GM18517 (cell line): ENCODE measurements around the gene CHRNA9.
"Not testable (repeated sequence)": the region's sequence is repeated elsewhere in the genome, so short reads cannot be mapped to it uniquely, and the experiment has no call there.

ENCODE experiments used
- ATAC-seq: cut with Tn5 transposase; IDR thresholded peaks from one replicate; pipeline ENCODE4 v1.9.1; 2021; ENCODE audit warnings: mild to moderate bottlenecking, moderate library complexity; ENCODE audit not compliant: unreplicated experiment

The CHRNA9 gene

GRCh38 chr4:40334591-40335524 is at the start of gene CHRNA9:
Gene CHRNA9 (plus strand): TSS chr4:40335333. CDS start chr4:40335468, 135 bp downstream.
- ATAC-seq = no peak

GRCh38 chr4:40285692-40286091 is 49.4 kb upstream of the CHRNA9 start:
- ATAC-seq = no peak

- no peak for ATAC-seq
These were observed 46.6 kb upstream of the CHRNA9 start for GRCh38 chr4:40288566-40288965.

GRCh38 chr4:40289366-40290188 is 45.6 kb upstream of the CHRNA9 start:
- no peak for ATAC-seq

GRCh38 chr4:40290611-40291186 is 44.4 kb upstream of the CHRNA9 start:
- not testable (repeated sequence) for ATAC-seq

GRCh38 chr4:40292313-40292759 is 42.8 kb upstream of the CHRNA9 start:
- ATAC-seq = no peak

- ATAC-seq = no peak
These were observed 40.8 kb upstream of the CHRNA9 start for GRCh38 chr4:40294339-40294738.

GRCh38 chr4:40295030-40295429 is 40.1 kb upstream of the CHRNA9 start:
- ATAC-seq = not testable (repeated sequence)

GRCh38 chr4:40295572-40295971 is 39.6 kb upstream of the CHRNA9 start:
- ATAC-seq = no peak

- no peak for ATAC-seq
These were observed 36.0 kb upstream of the CHRNA9 start for GRCh38 chr4:40299126-40299525.

- ATAC-seq = no peak
These were observed 35.3 kb upstream of the CHRNA9 start for GRCh38 chr4:40299811-40300292.

- no peak for ATAC-seq
These were observed 34.6 kb upstream of the CHRNA9 start for GRCh38 chr4:40300371-40301162.

GRCh38 chr4:40301603-40302002 is 33.5 kb upstream of the CHRNA9 start:
- peak; percentile 58 for ATAC-seq

GRCh38 chr4:40303751-40304150 is 31.4 kb upstream of the CHRNA9 start:
- ATAC-seq = no peak

- peak; percentile 53 for ATAC-seq
These were observed 29.6 kb upstream of the CHRNA9 start for GRCh38 chr4:40305328-40306170.

GRCh38 chr4:40306226-40306625 is 28.9 kb upstream of the CHRNA9 start:
- ATAC-seq = no peak

- no peak for ATAC-seq
These were observed 28.2 kb upstream of the CHRNA9 start for GRCh38 chr4:40306976-40307375.

GRCh38 chr4:40307627-40308497 is 27.3 kb upstream of the CHRNA9 start:
- peak; percentile 32 for ATAC-seq
